GM18511 (cell line): Measurements from ENCODE around the gene PHC3.

Source experiments
- ATAC-seq: cut with Tn5 transposase; IDR thresholded peaks from one replicate; pipeline ENCODE4 v1.9.1; 2021; ENCODE audit warnings: mild to moderate bottlenecking, moderate library complexity; ENCODE audit not compliant: unreplicated experiment

PHC3 gene

GRCh38 chr3:170079536-170080165, 101.9 kb downstream of the PHC3 start:
- ATAC-seq: no peak

GRCh38 chr3:170078620-170079281, 102.8 kb downstream of the PHC3 start:
- no peak for ATAC-seq

- no peak for ATAC-seq
Observed at GRCh38 chr3:170077361-170077760, 104.2 kb downstream of the PHC3 start.

GRCh38 chr3:170076715-170077238, 104.8 kb downstream of the PHC3 start:
- no peak for ATAC-seq

- no peak for ATAC-seq
Observed at GRCh38 chr3:170075441-170076091, 106.0 kb downstream of the PHC3 start.

GRCh38 chr3:170064108-170064507, 117.4 kb downstream of the PHC3 start:
- no peak for ATAC-seq

GRCh38 chr3:170063691-170064090, 117.8 kb downstream of the PHC3 start:
- ATAC-seq: no peak

GRCh38 chr3:170062769-170063168, 118.8 kb downstream of the PHC3 start:
- no peak for ATAC-seq

GRCh38 chr3:170062068-170062467, 119.5 kb downstream of the PHC3 start:
- ATAC-seq: no peak

- no peak for ATAC-seq
Observed at GRCh38 chr3:170059447-170059846, 122.1 kb downstream of the PHC3 start.

- no peak for ATAC-seq
Observed at GRCh38 chr3:170058127-170058526, 123.4 kb downstream of the PHC3 start.

GRCh38 chr3:170057550-170057949, 124.0 kb downstream of the PHC3 start:
- no peak for ATAC-seq

GRCh38 chr3:170056710-170057454, 124.7 kb downstream of the PHC3 start:
- peak; percentile 91 for ATAC-seq

- ATAC-seq: peak; percentile 68
Observed at GRCh38 chr3:170055209-170055608, 126.3 kb downstream of the PHC3 start.

GRCh38 chr3:170054204-170054603, 127.3 kb downstream of the PHC3 start:
- no peak for ATAC-seq

- no peak for ATAC-seq
Observed at GRCh38 chr3:170052398-170052797, 129.1 kb downstream of the PHC3 start.

- ATAC-seq: no peak
Observed at GRCh38 chr3:170050753-170051152, 130.8 kb downstream of the PHC3 start.

- ATAC-seq: no peak
Observed at GRCh38 chr3:170049146-170050000, 132.2 kb downstream of the PHC3 start.

GRCh38 chr3:170047133-170047404, 134.5 kb downstream of the PHC3 start:
- ATAC-seq: no peak

- no peak for ATAC-seq
Observed at GRCh38 chr3:170046269-170047132, 135.0 kb downstream of the PHC3 start.
